HEK293T (cell line): Measurements from ENCODE around the gene IGSF9B.

Experiments
- CTCF ChIA-PET: fragments of 350-600 bp; formaldehyde crosslinking; extraction: SDS; loops from one replicate; lab custom pipeline; 2021; ENCODE audit warnings: antibody characterized with exemption, inconsistent platforms; lab: Yijun Ruan, JAX
- POLR2A ChIA-PET: fragments of 350-600 bp; formaldehyde crosslinking; extraction: SDS; loops from one replicate; lab custom pipeline; 2020; ENCODE audit warnings: antibody characterized with exemption, inconsistent platforms; lab: Yijun Ruan, JAX
- DNase-seq: peaks from one replicate; pipeline ENCODE4 v3.0.0; 2012; ENCODE audit warnings: mixed read lengths; ENCODE audit errors: extremely low spot score
- ARNT ChIP-seq: fragments of 450-650 bp; IDR thresholded peaks from 2 replicates; pipeline ENCODE4 v1.6.1; 2017; ENCODE audit warnings: mild to moderate bottlenecking
- BHLHE40 ChIP-seq: fragments of 450-650 bp; IDR thresholded peaks from 2 replicates; pipeline ENCODE4 v1.6.1; 2016; ENCODE audit warnings: mild to moderate bottlenecking, moderate library complexity, borderline replicate concordance
- CTBP1 ChIP-seq: fragments of 450-650 bp; IDR thresholded peaks from 2 replicates; pipeline ENCODE4 v1.6.1; 2016; ENCODE audit warnings: borderline replicate concordance
- ELF4 ChIP-seq: fragments of 450-650 bp; IDR thresholded peaks from 2 replicates; pipeline ENCODE4 v1.6.1; 2017; ENCODE audit warnings: antibody characterized with exemption
- FOXA1 ChIP-seq: fragments of 450-650 bp; IDR thresholded peaks from 2 replicates; pipeline ENCODE4 v1.6.1; 2016; ENCODE audit warnings: mild to moderate bottlenecking
- FOXK2 ChIP-seq: fragments of 450-650 bp; IDR thresholded peaks from 2 replicates; pipeline ENCODE4 v1.6.1; 2016; ENCODE audit warnings: mild to moderate bottlenecking
- FOXM1 ChIP-seq: fragments of 450-650 bp; IDR thresholded peaks from 2 replicates; pipeline ENCODE4 v1.6.1; 2017; ENCODE audit warnings: mild to moderate bottlenecking, borderline replicate concordance
- HDGF ChIP-seq: fragments of 450-650 bp; IDR thresholded peaks from 2 replicates; pipeline ENCODE4 v1.6.1; 2017; ENCODE audit warnings: antibody characterized with exemption, borderline replicate concordance
- L3MBTL2 ChIP-seq: fragments of 450-650 bp; conservative IDR thresholded peaks from 2 replicates; pipeline ENCODE4 v1.6.1; 2016; ENCODE audit warnings: mild to moderate bottlenecking
- LEF1 ChIP-seq: fragments of 450-650 bp; IDR thresholded peaks from 2 replicates; pipeline ENCODE4 v1.6.1; 2017; ENCODE audit warnings: mild to moderate bottlenecking, borderline replicate concordance
- NFRKB ChIP-seq: fragments of 450-650 bp; IDR thresholded peaks from 2 replicates; pipeline ENCODE4 v1.6.1; 2016; ENCODE audit warnings: mild to moderate bottlenecking, moderate library complexity
- SP1 ChIP-seq: fragments of 450-650 bp; IDR thresholded peaks from 2 replicates; pipeline ENCODE4 v1.6.1; 2017
- SUZ12 ChIP-seq: fragments of 450-650 bp; IDR thresholded peaks from 2 replicates; pipeline ENCODE4 v1.6.1; 2016; ENCODE audit warnings: mild to moderate bottlenecking
- TARDBP ChIP-seq: fragments of 450-650 bp; IDR thresholded peaks from 2 replicates; pipeline ENCODE4 v1.6.1; 2016
- ZNF384 ChIP-seq: fragments of 450-650 bp; IDR thresholded peaks from 2 replicates; pipeline ENCODE4 v1.6.1; 2016
- TF ChIP-seq, protein P1 (sequence below): fragments of 450-650 bp; IDR thresholded peaks from 2 replicates; pipeline ENCODE4 v1.6.1; 2016

Gene IGSF9B

DNA sequence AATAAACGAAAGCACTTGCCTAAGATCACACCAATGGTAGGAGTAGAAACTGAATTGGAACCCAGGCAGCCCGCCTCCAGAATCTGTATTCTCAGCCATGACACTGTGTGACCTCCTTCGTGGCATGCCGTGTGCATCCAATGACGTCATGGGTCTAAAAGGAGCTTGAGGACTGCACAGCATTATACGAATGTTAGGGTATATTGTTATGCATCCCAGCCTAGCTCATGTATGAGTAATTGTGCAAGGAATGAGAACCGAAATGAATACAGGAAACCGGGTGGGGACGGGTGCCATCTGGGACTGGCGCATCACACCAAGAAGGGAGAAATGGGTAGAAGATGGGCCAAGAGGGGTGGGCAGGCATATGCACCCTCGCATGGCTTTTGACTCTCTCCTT is 12.3 kb upstream of the IGSF9B start:
- DNase-seq, result no peak
- ChIA-PET POLR2A (no interaction called here), CTCF (no interaction called here)
- TF ChIP-seq ARNT (no peak), NFRKB (no peak), ELF4 (no peak), ZNF384 (no peak), SUZ12 (no peak), HDGF (no peak), TARDBP (no peak), SP1 (no peak)
- TF ChIP-seq, protein P1, sequence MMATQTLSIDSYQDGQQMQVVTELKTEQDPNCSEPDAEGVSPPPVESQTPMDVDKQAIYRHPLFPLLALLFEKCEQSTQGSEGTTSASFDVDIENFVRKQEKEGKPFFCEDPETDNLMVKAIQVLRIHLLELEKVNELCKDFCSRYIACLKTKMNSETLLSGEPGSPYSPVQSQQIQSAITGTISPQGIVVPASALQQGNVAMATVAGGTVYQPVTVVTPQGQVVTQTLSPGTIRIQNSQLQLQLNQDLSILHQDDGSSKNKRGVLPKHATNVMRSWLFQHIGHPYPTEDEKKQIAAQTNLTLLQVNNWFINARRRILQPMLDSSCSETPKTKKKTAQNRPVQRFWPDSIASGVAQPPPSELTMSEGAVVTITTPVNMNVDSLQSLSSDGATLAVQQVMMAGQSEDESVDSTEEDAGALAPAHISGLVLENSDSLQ, result no peak

DNA sequence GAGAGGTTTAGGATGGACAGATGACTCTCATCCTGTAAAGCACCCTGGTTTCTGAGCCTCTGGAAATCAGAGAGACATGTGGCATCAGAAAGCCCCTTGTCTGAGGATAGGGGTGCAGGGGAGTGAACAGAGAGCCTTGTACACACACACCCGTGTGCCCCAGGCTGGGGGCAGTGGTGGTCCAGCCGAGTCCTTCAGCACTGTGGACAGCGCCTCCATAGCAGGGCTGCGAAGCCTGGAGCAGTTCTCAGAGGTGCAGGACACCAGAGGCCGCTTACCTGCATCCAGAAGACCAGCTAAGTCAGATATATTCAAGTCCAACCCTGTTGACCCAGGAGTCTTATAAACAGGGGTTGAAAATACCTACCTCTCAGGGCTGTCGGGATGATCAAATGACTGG is 11.5 kb upstream of the IGSF9B start:
- TF ChIP-seq TARDBP, result no peak
- TF ChIP-seq FOXM1, result no peak
- TF ChIP-seq FOXA1, result no peak
- TF ChIP-seq CTBP1, result no peak
- TF ChIP-seq NFRKB, result no peak
- no peak for TF ChIP-seq ARNT
- TF ChIP-seq LEF1, result no peak
- no peak for TF ChIP-seq ZNF384
- TF ChIP-seq, protein P1, result no peak
- ChIA-PET CTCF (no interaction called here), POLR2A (no interaction called here)
- DNase-seq, result no peak

GRCh38 chr11:133967599-133968238 is 11.0 kb upstream of the IGSF9B start:
- ChIA-PET CTCF (no interaction called here), POLR2A (no interaction called here)
- TF ChIP-seq TARDBP (no peak), CTBP1 (no peak), NFRKB (no peak), HDGF (no peak), SP1 (no peak)
- no peak for DNase-seq

- no peak for TF ChIP-seq FOXM1
- TF ChIP-seq SP1, result no peak
- TF ChIP-seq, protein P1, result no peak
- no peak for TF ChIP-seq FOXK2
- TF ChIP-seq TARDBP, result no peak
- TF ChIP-seq SUZ12, result no peak
- TF ChIP-seq NFRKB, result no peak
- POLR2A ChIA-PET, result no interaction called here
- CTCF ChIA-PET, result no interaction called here
- no peak for DNase-seq
Observed at GRCh38 chr11:133966921-133967598, 10.3 kb upstream of the IGSF9B start.

- ChIA-PET CTCF (no interaction called here), POLR2A (interaction anchor here (1.2 kb wide), 1 partner anchor 9 kb away, joined by 5 read pairs; the partner anchor contains the start of gene IGSF9B)
- DNase-seq, result no peak
- TF ChIP-seq CTBP1 (no peak), SUZ12 (no peak), ARNT (no peak), L3MBTL2 (no peak), FOXA1 (no peak), HDGF (no peak), ZNF384 (no peak), FOXM1 (no peak), BHLHE40 (no peak)
Observed at GRCh38 chr11:133966172-133966651, 9.4 kb upstream of the IGSF9B start.

GRCh38 chr11:133965031-133965601 is 8.3 kb upstream of the IGSF9B start:
- CTCF ChIA-PET, result no interaction called here
- DNase-seq, result no peak
- POLR2A ChIA-PET, result interaction anchor here (1.2 kb wide), 1 partner anchor 8 kb away, joined by 5 read pairs; the partner anchor contains the start of gene IGSF9B
- no peak for TF ChIP-seq TARDBP
- TF ChIP-seq L3MBTL2, result no peak
- TF ChIP-seq ELF4, result no peak
